Neural cell (in vitro differentiated cells): ENCODE results near the gene TOMM40. TPM values are rescaled to one million over a fixed set of nuclear protein-coding genes. Genes with fewer than 3 reads are reported as not detected.
"Not testable (repeated sequence)": the region's sequence is repeated elsewhere in the genome, so short reads cannot be mapped to it uniquely, and the experiment has no call there.

Experiments
- H2AFZ ChIP-seq: fragments of 200-600, 300-800 bp; sonication (generic), shearing (Covaris generic); 2 replicates; pipeline ENCODE4 v1.6.0; 2014; ENCODE audit warnings: low read depth, mild to moderate bottlenecking, antibody characterized with exemption, low read length, moderate library complexity
- H3F3A ChIP-seq: fragments of 200-600 bp; shearing (Covaris generic); 2 replicates; pipeline ENCODE4 v1.6.1; 2016; ENCODE audit warnings: mild to moderate bottlenecking, moderate library complexity, mixed read lengths, antibody characterized with exemption, low read length; ENCODE audit not compliant: insufficient read depth, poor library complexity, severe bottlenecking
- H3K27ac ChIP-seq: fragments of 200-600, 300-800 bp; sonication (generic), shearing (Covaris generic); 2 replicates; pipeline ENCODE4 v1.5.1; 2014; ENCODE audit warnings: mild to moderate bottlenecking, low read length, moderate library complexity
- H3K27me3 ChIP-seq: fragments of 300-800, 200-600 bp; sonication (generic), shearing (Covaris generic); 2 replicates; pipeline ENCODE4 v1.6.0; 2014; ENCODE audit warnings: mild to moderate bottlenecking, low read depth, low read length, moderate library complexity; ENCODE audit not compliant: insufficient read depth
- H3K36me3 ChIP-seq: fragments of 300-800, 200-600 bp; sonication (generic), shearing (Covaris generic); 2 replicates; pipeline ENCODE4 v1.5.1; 2014; ENCODE audit warnings: mild to moderate bottlenecking, antibody characterized with exemption, low read length, moderate library complexity; ENCODE audit not compliant: insufficient read depth
- H3K4me2 ChIP-seq: fragments of 300-800, 200-600 bp; sonication (generic), shearing (Covaris generic); 2 replicates; pipeline ENCODE4 v1.6.0; 2014; ENCODE audit warnings: mild to moderate bottlenecking, low read length
- H3K4me3 ChIP-seq: fragments of 300-800, 200-600 bp; sonication (generic), shearing (Covaris generic); 2 replicates; pipeline ENCODE4 v1.5.1; 2014; ENCODE audit warnings: mild to moderate bottlenecking, low read length, moderate library complexity
- H3K79me2 ChIP-seq: fragments of 200-600 bp; shearing (Covaris generic); replicated peaks from 2 replicates; pipeline ENCODE4 v1.6.0; 2014; ENCODE audit warnings: mild to moderate bottlenecking, low read length, moderate library complexity; ENCODE audit not compliant: insufficient read depth
- H3K9ac ChIP-seq: fragments of 300-800, 200-600 bp; sonication (generic), shearing (Covaris generic); 2 replicates; pipeline ENCODE4 v1.6.1; 2016; ENCODE audit warnings: mild to moderate bottlenecking, low read length, mixed read lengths
- H3K9me2 ChIP-seq: fragments of 200-600 bp; shearing (Covaris generic); 2 replicates; pipeline ENCODE4 v1.6.1; 2016; ENCODE audit warnings: mild to moderate bottlenecking, low read length, mixed read lengths; ENCODE audit not compliant: insufficient read depth
- H3K9me3 ChIP-seq: fragments of 200-600, 300-800 bp; sonication (generic), shearing (Covaris generic); 2 replicates; pipeline ENCODE4 v1.6.1; 2016; ENCODE audit warnings: mild to moderate bottlenecking, mixed run types, low read length, moderate library complexity, mixed read lengths
- H4K20me1 ChIP-seq: fragments of 200-600 bp; shearing (Covaris generic); 2 replicates; pipeline ENCODE4 v1.6.1; 2016; ENCODE audit warnings: mild to moderate bottlenecking, mixed run types; ENCODE audit not compliant: insufficient read depth
- EP300 ChIP-seq: fragments of 450-650 bp; conservative IDR thresholded peaks from 2 replicates; pipeline ENCODE4 v1.6.1; 2014; ENCODE audit warnings: antibody characterized with exemption, mild to moderate bottlenecking, moderate library complexity; ENCODE audit not compliant: poor library complexity, severe bottlenecking
- EZH2 ChIP-seq: fragments of 200-600, 300-800 bp; shearing (Covaris generic), sonication (generic); IDR thresholded peaks from 2 replicates; pipeline ENCODE4 v1.6.1; 2014; ENCODE audit warnings: antibody characterized with exemption, low read length, borderline replicate concordance, mild to moderate bottlenecking; ENCODE audit not compliant: insufficient read depth, poor library complexity, severe bottlenecking
- MXI1 ChIP-seq: fragments of 450-650 bp; conservative IDR thresholded peaks from 2 replicates; pipeline ENCODE4 v1.6.1; 2014; ENCODE audit warnings: antibody characterized with exemption, mild to moderate bottlenecking; ENCODE audit not compliant: poor library complexity, severe bottlenecking
- POLR2AphosphoS5 ChIP-seq: IDR thresholded peaks from 2 replicates; pipeline ENCODE4 v1.6.1; 2012
- RAD21 ChIP-seq: fragments of 450-650 bp; conservative IDR thresholded peaks from 2 replicates; pipeline ENCODE4 v1.6.1; 2014; ENCODE audit warnings: antibody characterized with exemption, mild to moderate bottlenecking, moderate library complexity
- REST ChIP-seq: IDR thresholded peaks from 2 replicates; pipeline ENCODE4 v1.6.1; 2012; ENCODE audit warnings: borderline replicate concordance
- SMC3 ChIP-seq: fragments of 450-650 bp; conservative IDR thresholded peaks from 2 replicates; pipeline ENCODE4 v1.6.1; 2014; ENCODE audit warnings: antibody characterized with exemption, mild to moderate bottlenecking, moderate library complexity; ENCODE audit not compliant: poor library complexity
- TAF1 ChIP-seq: IDR thresholded peaks from 2 replicates; pipeline ENCODE4 v1.6.1; 2012; ENCODE audit warnings: low read depth
- polyA plus RNA-seq: library from polyadenylated mRNA; depleted of rRNA; stranded (reverse); fragments of >200 nt; gene quantifications from 2 replicates; pipeline ENCODE4 v1.2.3, GENCODE V29; 2014
- TF ChIP-seq, protein P1 (sequence below): fragments of 450-650 bp; IDR thresholded peaks from 2 replicates; pipeline ENCODE4 v1.5.1; 2014; ENCODE audit warnings: antibody characterized with exemption, mild to moderate bottlenecking, moderate library complexity; ENCODE audit not compliant: poor library complexity, severe bottlenecking

TOMM40 gene
- polyA plus RNA-seq, 1 donor from 2014 or later: 48.4 TPM

DNA sequence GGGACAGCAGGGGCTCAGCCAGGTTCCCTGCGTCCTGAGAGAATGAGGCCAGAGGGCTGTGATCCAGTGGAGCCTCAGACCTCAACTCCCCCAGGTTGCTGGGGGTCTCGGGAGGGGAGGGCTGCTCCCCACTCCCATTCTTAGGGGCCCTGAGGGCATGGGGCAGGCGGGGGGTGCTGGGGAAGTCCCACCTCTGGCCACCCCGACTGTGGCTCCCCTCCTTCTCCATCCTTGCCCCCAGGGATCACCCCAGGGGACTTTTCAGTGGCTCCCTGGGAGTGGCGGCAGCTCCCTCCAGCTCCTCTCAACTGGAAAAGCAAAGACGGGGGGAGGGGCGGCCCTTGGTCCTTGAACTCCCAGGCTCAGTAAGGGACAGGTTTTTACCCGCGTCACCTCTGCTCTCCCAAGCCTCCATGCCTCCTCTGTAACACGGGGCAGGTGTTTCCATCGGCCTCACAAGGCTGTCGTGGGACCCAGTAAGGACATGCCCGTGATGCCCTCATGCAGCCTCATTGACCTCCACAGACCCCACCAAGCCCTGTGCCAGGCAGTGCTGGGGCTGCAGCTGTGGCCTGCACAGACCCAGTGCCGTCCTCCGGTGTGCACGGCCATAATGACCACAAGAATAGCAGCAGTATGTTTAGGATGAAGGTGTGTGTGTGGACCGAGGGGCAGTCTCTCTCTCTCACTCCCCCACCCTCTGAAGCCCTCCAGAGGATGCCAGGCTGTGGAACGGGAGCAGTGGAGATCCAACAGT is 11.6 kb upstream of the TOMM40 start:
- Histone ChIP-seq H2AFZ (no peak overlapping the region), H3K4me2 (no peak overlapping the region), H3K9me3 (no peaks in the 10 kb centered on the region), H3K9ac (no peak overlapping the region), H3K9me2 (no peaks in the 10 kb centered on the region), H3K4me3 (no peak overlapping the region), H3K27ac (no peak overlapping the region), H3K36me3 (no peaks in the 10 kb centered on the region), H3F3A (no peaks in the 10 kb centered on the region), H4K20me1 (no peaks in the 10 kb centered on the region), H3K79me2 (no peaks in the 10 kb centered on the region), H3K27me3 (no peaks in the 10 kb centered on the region)
- TF ChIP-seq, protein P1, sequence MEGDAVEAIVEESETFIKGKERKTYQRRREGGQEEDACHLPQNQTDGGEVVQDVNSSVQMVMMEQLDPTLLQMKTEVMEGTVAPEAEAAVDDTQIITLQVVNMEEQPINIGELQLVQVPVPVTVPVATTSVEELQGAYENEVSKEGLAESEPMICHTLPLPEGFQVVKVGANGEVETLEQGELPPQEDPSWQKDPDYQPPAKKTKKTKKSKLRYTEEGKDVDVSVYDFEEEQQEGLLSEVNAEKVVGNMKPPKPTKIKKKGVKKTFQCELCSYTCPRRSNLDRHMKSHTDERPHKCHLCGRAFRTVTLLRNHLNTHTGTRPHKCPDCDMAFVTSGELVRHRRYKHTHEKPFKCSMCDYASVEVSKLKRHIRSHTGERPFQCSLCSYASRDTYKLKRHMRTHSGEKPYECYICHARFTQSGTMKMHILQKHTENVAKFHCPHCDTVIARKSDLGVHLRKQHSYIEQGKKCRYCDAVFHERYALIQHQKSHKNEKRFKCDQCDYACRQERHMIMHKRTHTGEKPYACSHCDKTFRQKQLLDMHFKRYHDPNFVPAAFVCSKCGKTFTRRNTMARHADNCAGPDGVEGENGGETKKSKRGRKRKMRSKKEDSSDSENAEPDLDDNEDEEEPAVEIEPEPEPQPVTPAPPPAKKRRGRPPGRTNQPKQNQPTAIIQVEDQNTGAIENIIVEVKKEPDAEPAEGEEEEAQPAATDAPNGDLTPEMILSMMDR: no peak
- no peak for TF ChIP-seq EP300
- no peak for TF ChIP-seq TAF1
- no peak for TF ChIP-seq EZH2
- TF ChIP-seq RAD21: no peak
- TF ChIP-seq MXI1: no peak
- no peak for TF ChIP-seq POLR2AphosphoS5
- no peak for TF ChIP-seq REST
- no peak for TF ChIP-seq SMC3

DNA sequence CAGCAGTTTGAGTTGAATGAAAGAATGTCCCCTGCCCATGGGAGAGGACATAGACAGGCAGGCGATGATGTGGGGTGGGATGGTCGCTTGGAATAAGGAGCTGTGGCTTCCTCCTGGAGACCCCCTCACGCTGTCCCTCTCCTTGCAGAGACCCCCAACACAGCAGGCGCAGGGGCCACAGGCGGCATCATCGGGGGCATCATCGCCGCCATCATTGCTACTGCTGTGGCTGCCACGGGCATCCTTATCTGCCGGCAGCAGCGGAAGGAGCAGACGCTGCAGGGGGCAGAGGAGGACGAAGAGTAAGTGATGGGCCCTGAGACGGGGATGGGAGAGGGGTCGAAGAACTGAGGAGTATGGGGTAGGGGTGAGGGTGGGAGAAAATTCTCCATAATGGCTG is 9.0 kb upstream of the TOMM40 start:
- Histone ChIP-seq H4K20me1 (no peaks in the 10 kb centered on the region), H3K4me2 (no peak overlapping the region), H3K36me3 (no peaks in the 10 kb centered on the region), H3K9me3 (no peaks in the 10 kb centered on the region), H3K9me2 (no peaks in the 10 kb centered on the region), H2AFZ (no peak overlapping the region), H3K27ac (no peak overlapping the region), H3K79me2 (no peaks in the 10 kb centered on the region), H3K9ac (no peak overlapping the region), H3K4me3 (no peak overlapping the region), H3K27me3 (no peaks in the 10 kb centered on the region), H3F3A (no peaks in the 10 kb centered on the region)
- no peak for TF ChIP-seq RAD21
- TF ChIP-seq, protein P1: no peak
- TF ChIP-seq POLR2AphosphoS5: no peak
- no peak for TF ChIP-seq TAF1

GRCh38 chr19:44882619-44883397 is 8.2 kb upstream of the TOMM40 start:
- not testable (repeated sequence) for H3K36me3 ChIP-seq, H3K4me2 ChIP-seq, H3K4me3 ChIP-seq, H3K9ac ChIP-seq, H3K27ac ChIP-seq, H3K79me2 ChIP-seq, H3F3A ChIP-seq, H3K9me3 ChIP-seq, H3K27me3 ChIP-seq, H2AFZ ChIP-seq, H4K20me1 ChIP-seq, H3K9me2 ChIP-seq
